H1 (cell line): ENCODE results near the gene IGFALS. TPM values are rescaled to one million over a fixed set of nuclear protein-coding genes. Genes with fewer than 3 reads are reported as not detected.
A peak's percentile ranks its signal among the peaks of the same experiment; 100 is the strongest.

Source experiments
- CEBPB ChIP-seq: IDR thresholded peaks from 2 replicates; pipeline ENCODE4 v1.6.1; 2012; ENCODE audit warnings: low read depth, low read length
- CHD2 ChIP-seq: IDR thresholded peaks from 2 replicates; pipeline ENCODE4 v1.6.1; 2012; ENCODE audit warnings: low read length, improper control_type of control experiment
- CREB1 ChIP-seq: IDR thresholded peaks from 2 replicates; pipeline ENCODE4 v1.6.1; 2012; ENCODE audit warnings: inconsistent platforms
- CTBP2 ChIP-seq: IDR thresholded peaks from 2 replicates; pipeline ENCODE4 v1.7.0; 2011; ENCODE audit warnings: borderline replicate concordance, mild to moderate bottlenecking, moderate library complexity, mixed read lengths, low read length; ENCODE audit not compliant: insufficient read depth, insufficient read length
- EP300 ChIP-seq, 2 experiments: IDR thresholded peaks; 1 replicate in 1 of 2; 2 replicates in 1 of 2; pipeline ENCODE4 v1.6.1; 2011 to 2012; ENCODE audit warnings: low read depth in 2 of 2, low read length in 2 of 2, mild to moderate bottlenecking in 2 of 2, borderline replicate concordance in 1 of 2, inconsistent platforms in 1 of 2, moderate library complexity in 1 of 2
- FOSL1 ChIP-seq: IDR thresholded peaks from 2 replicates; pipeline ENCODE4 v1.6.1; 2011; ENCODE audit warnings: mild to moderate bottlenecking, low read depth, low read length, moderate library complexity; ENCODE audit not compliant: insufficient read depth
- GABPA ChIP-seq: IDR thresholded peaks from 2 replicates; pipeline ENCODE4 v1.6.1; 2011; ENCODE audit warnings: mild to moderate bottlenecking, low read length, moderate library complexity, borderline replicate concordance; ENCODE audit not compliant: insufficient read depth
- GTF2F1 ChIP-seq: IDR thresholded peaks from 2 replicates; pipeline ENCODE4 v1.6.1; 2012; ENCODE audit warnings: low read depth, low read length, improper control_type of control experiment, borderline replicate concordance
- JUND ChIP-seq: IDR thresholded peaks from 2 replicates; pipeline ENCODE4 v1.6.1; 2011; ENCODE audit warnings: mild to moderate bottlenecking, improper control_type of control experiment, low read length
- KDM1A ChIP-seq: fragments of 200-600, 300-600 bp; sonication (generic); IDR thresholded peaks from 2 replicates; pipeline ENCODE4 v1.7.1; 2016; ENCODE audit warnings: mild to moderate bottlenecking, low read length, borderline replicate concordance
- KDM4A ChIP-seq: IDR thresholded peaks from one replicate; pipeline ENCODE4 v1.7.1; 2012; ENCODE audit warnings: low read depth, mild to moderate bottlenecking, moderate library complexity, low read length, inconsistent platforms; ENCODE audit not compliant: severe bottlenecking
- POU5F1 ChIP-seq: IDR thresholded peaks from 2 replicates; pipeline ENCODE4 v1.6.1; 2011; ENCODE audit warnings: low read depth, mild to moderate bottlenecking, low read length, moderate library complexity
- RBBP5 ChIP-seq: IDR thresholded peaks from 2 replicates; pipeline ENCODE4 v1.7.1; 2012; ENCODE audit warnings: low read depth, mild to moderate bottlenecking, inconsistent platforms, low read length, moderate library complexity, borderline replicate concordance
- SAP30 ChIP-seq: fragments of 300-600 bp; sonication (generic); IDR thresholded peaks from 2 replicates; pipeline ENCODE4 v1.7.1; 2012; ENCODE audit warnings: low read length, moderate library complexity, mild to moderate bottlenecking, inconsistent platforms; ENCODE audit not compliant: insufficient read depth, insufficient replicate concordance
- SIN3A ChIP-seq, 2 experiments: IDR thresholded peaks in 1 of 2; conservative IDR thresholded peaks in 1 of 2; 2 replicates each; pipeline ENCODE4 v1.6.1; 2011 to 2012; ENCODE audit warnings: low read length in 2 of 2, improper control_type of control experiment in 1 of 2, low read depth in 1 of 2, mild to moderate bottlenecking in 1 of 2
- SIX5 ChIP-seq: IDR thresholded peaks from 2 replicates; pipeline ENCODE4 v1.6.1; 2011; ENCODE audit warnings: mild to moderate bottlenecking, low read depth, low read length
- SP2 ChIP-seq: IDR thresholded peaks from 2 replicates; pipeline ENCODE4 v1.6.1; 2012; ENCODE audit warnings: mild to moderate bottlenecking, low read length, inconsistent platforms
- SP4 ChIP-seq: IDR thresholded peaks from 2 replicates; pipeline ENCODE4 v1.6.1; 2012; ENCODE audit warnings: low read length, inconsistent platforms
- SRF ChIP-seq: IDR thresholded peaks from 2 replicates; pipeline ENCODE4 v1.6.1; 2011; ENCODE audit warnings: mild to moderate bottlenecking, low read depth, low read length, moderate library complexity
- SUZ12 ChIP-seq: fragments of 200-600 bp; sonication (generic); IDR thresholded peaks from 2 replicates; pipeline ENCODE4 v1.6.1; 2012; ENCODE audit warnings: mild to moderate bottlenecking, inconsistent platforms, low read length, moderate library complexity, mixed read lengths
- TAF7 ChIP-seq: optimal IDR thresholded peaks from 2 replicates; pipeline ENCODE3; 2011; ENCODE audit warnings: low read depth, mild to moderate bottlenecking, inconsistent platforms, low read length, moderate library complexity, borderline replicate concordance
- TBP ChIP-seq: IDR thresholded peaks from 2 replicates; pipeline ENCODE4 v1.6.1; 2011; ENCODE audit warnings: low read depth, low read length, improper control_type of control experiment
- polyA plus RNA-seq, 7 experiments: library from polyadenylated mRNA; depleted of rRNA in 3 of 7; stranded (reverse) in 5 of 7; unstranded in 2 of 7; fragments of >200 nt in 5 of 7; fragments of 200-250 nt in 2 of 7; gene quantifications; 1 replicate in 5 of 7; 2 replicates in 1 of 7; 4 replicates in 1 of 7; pipeline versions ENCODE4 v1.2.1 to v1.2.3, GENCODE V29; 2011 to 2013; ENCODE audit warnings: missing spikeins in 2 of 7, mixed read lengths in 2 of 7
- total RNA-seq: library from RNA; stranded (reverse); fragmentation: NEBNext Ultra II Directional; extraction: Animal tissue kit (Norgen Biotek cat#: 25700); gene quantifications from 2 replicates; pipeline ENCODE4 v1.2.1, GENCODE V29; 2021
- TF ChIP-seq, protein P1 (sequence below): IDR thresholded peaks from 2 replicates; pipeline ENCODE4 v1.6.1; 2011; ENCODE audit warnings: low read depth, mild to moderate bottlenecking, low read length; ENCODE audit not compliant: insufficient read depth

IGFALS gene
- total and polyA plus RNA-seq, 2 of the 8 experiments (the other 6 are each of a cell fraction or from before 2014, with no cell fraction given) = not detected

GRCh38 chr16:1763521-1764511, 29.7 kb downstream of the IGFALS start (continued):
- TF ChIP-seq GABPA (peak; percentile 63; the same call in 1 of the 2 replicates), CHD2 (no peak), CEBPB (no peak), SUZ12 (no peak), JUND (no peak), SRF (no peak), POU5F1 (no peak), SP4 (no peak), EP300 (IDR thresholded peaks at IDR 0.05; ENCODE audit: borderline replicate concordance in 1 of 2, low read depth in 2 of 2, low read length in 2 of 2) (no peak), SIX5 (no peak), TAF7 (no peak), SP2 (no peak), TBP (peak; percentile 31; the same call in 1 of the 2 replicates), GTF2F1 (0 out of 2 replicates have a peak, but pooled peaks have one; percentile 40), KDM1A (no peak), SAP30 (no peak), FOSL1 (no peak), CTBP2 (no peak), SIN3A (conservative IDR thresholded peaks at IDR 0.05 in 1 of 2, IDR thresholded peaks at IDR 0.05 in 1 of 2; ENCODE audit: low read depth in 1 of 2, low read length in 2 of 2) (peak; percentile 35 to 81; a peak in 2 of 4 replicates), KDM4A (peak; percentile 46), CREB1 (0 out of 2 replicates have a peak, but pooled peaks have one; percentile 42), RBBP5 (no peak)
- TF ChIP-seq, protein P1, sequence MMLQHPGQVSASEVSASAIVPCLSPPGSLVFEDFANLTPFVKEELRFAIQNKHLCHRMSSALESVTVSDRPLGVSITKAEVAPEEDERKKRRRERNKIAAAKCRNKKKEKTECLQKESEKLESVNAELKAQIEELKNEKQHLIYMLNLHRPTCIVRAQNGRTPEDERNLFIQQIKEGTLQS = no peak
